Naive thymus-derived CD8-positive, alpha-beta T cell (primary cell): Measurements from ENCODE around the gene IFIT2. TPM values are rescaled to one million over a fixed set of nuclear protein-coding genes. Genes with fewer than 3 reads are reported as not detected.

Experiments
- ATAC-seq, 2 donors: fragments of 150-1000 bp; cut with Tn5 transposase in 1 of 2; sonication (Bioruptor Pico), chemical (Tn5 transposase) in 1 of 2; 1 replicate in 1 of 2; 2 replicates in 1 of 2; pipeline ENCODE4 v1.10.0; 2021; ENCODE audit warnings: mild to moderate bottlenecking in 2 of 2, moderate library complexity in 2 of 2
- POLR2A ChIA-PET: fragments of 350-600 bp; sonication (Branson Sonifier 250); formaldehyde crosslinking; loops from one replicate; lab custom pipeline; 2021; ENCODE audit warnings: antibody characterized with exemption; lab: Charles Lee
- DNase-seq, 10 donors: peaks; one replicate each; pipeline versions ENCODE4 v3.0.0 to v3.0.0-alpha.2; 2020 to 2022
- H3K27ac Mint-ChIP-seq, 10 donors: one replicate each; pipeline ENCODE4 v1.8.0; 2020 to 2022; ENCODE audit warnings: mild to moderate bottlenecking in 10 of 10, mixed read lengths in 10 of 10, moderate library complexity in 4 of 10, inconsistent platforms in 1 of 10
- H3K27me3 Mint-ChIP-seq, 5 donors: one replicate each; pipeline ENCODE4 v1.8.0; 2021 to 2022; ENCODE audit warnings: mixed read lengths in 5 of 5
- H3K36me3 Mint-ChIP-seq, 3 donors: one replicate each; pipeline ENCODE4 v1.8.0; 2020 to 2022; ENCODE audit warnings: mixed read lengths in 3 of 3, mild to moderate bottlenecking in 2 of 3, inconsistent platforms in 1 of 3
- H3K4me1 Mint-ChIP-seq, 4 donors: one replicate each; pipeline ENCODE4 v1.8.0; 2021 to 2022; ENCODE audit warnings: mixed read lengths in 4 of 4
- H3K4me3 Mint-ChIP-seq, 10 donors: one replicate each; pipeline ENCODE4 v1.8.0; 2020 to 2022; ENCODE audit warnings: mild to moderate bottlenecking in 10 of 10, mixed read lengths in 10 of 10, moderate library complexity in 6 of 10, inconsistent platforms in 1 of 10
- H3K9me3 Mint-ChIP-seq, 9 donors: one replicate each; pipeline ENCODE4 v1.8.0; 2020 to 2022; ENCODE audit warnings: mixed read lengths in 9 of 9, mild to moderate bottlenecking in 3 of 9, inconsistent platforms in 1 of 9, moderate library complexity in 1 of 9
- polyA plus RNA-seq, 3 donors: library from polyadenylated mRNA; unstranded; fragments of 300-500 nt; fragmentation: Illumina TruSeq; gene quantifications; one replicate each; pipeline ENCODE4 v1.2.3, GENCODE V29; 2021
- total RNA-seq, 8 experiments: library from RNA in 2 of 8; stranded (reverse) in 2 of 8; gene quantifications; one replicate each; pipeline ENCODE4 v1.2.3 and lab custom pipeline; 2021 to 2026

The IFIT2 gene
- total and polyA plus RNA-seq, 5 experiments from 2014 or later: 3.7 to 7.0 (median 5.7) TPM

- H3K4me1 Mint-ChIP-seq: peaks cover 19 to 74% (median 49%) of the 10 kb centered on the region in 4 donors
- POLR2A ChIA-PET: interaction anchor here (0.6 kb wide), 1 partner anchor 12 kb away, joined by 3 read pairs; no protein-coding TSS in a partner anchor
- DNase-seq (no peak), ATAC-seq (no peak)
- H3K9me3 Mint-ChIP-seq: no peaks in the 10 kb centered on the region
- H3K27me3 Mint-ChIP-seq: peaks cover 2 to 36% (median 11%) of the 10 kb centered on the region in 5 donors
- H3K4me3 Mint-ChIP-seq: peak overlapping the region in 1 of 10 donors; percentile 40
- H3K27ac Mint-ChIP-seq: peak overlapping the region in 9 of 10 donors; percentile 15 to 93 (median 77)
- H3K36me3 Mint-ChIP-seq: peaks cover 14 to 32% (median 15%) of the 10 kb centered on the region in 3 donors
Observed at GRCh38 chr10:89335226-89335625, 33.4 kb downstream of the IFIT2 start.

- Mint-ChIP-seq H3K36me3 (peaks cover 14 to 36% (median 15%) of the 10 kb centered on the region in 3 donors), H3K27ac (peak overlapping the region in 3 of 10 donors; percentile 9 to 93 (median 76)), H3K4me3 (peak overlapping the region in 1 of 10 donors; percentile 14), H3K9me3 (no peaks in the 10 kb centered on the region), H3K4me1 (peaks cover 19 to 68% (median 45%) of the 10 kb centered on the region in 4 donors), H3K27me3 (peaks cover 2 to 41% (median 11%) of the 10 kb centered on the region in 5 donors)
- ATAC-seq (no peak), DNase-seq (no peak)
- POLR2A ChIA-PET: no interaction called here
Observed at GRCh38 chr10:89336241-89336640, 34.4 kb downstream of the IFIT2 start.

GRCh38 chr10:89337484-89337883 is 35.6 kb downstream of the IFIT2 start:
- POLR2A ChIA-PET: interaction anchor here (0.6 kb wide), 1 partner anchor 42 kb away, joined by 3 read pairs; no protein-coding TSS in a partner anchor
- peaks cover 14 to 36% (median 15%) of the 10 kb centered on the region in 3 donors for H3K36me3 Mint-ChIP-seq
- peaks cover 16 to 55% (median 34%) of the 10 kb centered on the region in 4 donors for H3K4me1 Mint-ChIP-seq
- peak in 1 of 10 donors; percentile 9 for DNase-seq
- ATAC-seq: no peak
- H3K4me3 Mint-ChIP-seq: peak overlapping the region in 1 of 10 donors; percentile 31
- peaks cover 2 to 43% (median 11%) of the 10 kb centered on the region in 5 donors for H3K27me3 Mint-ChIP-seq
- no peaks in the 10 kb centered on the region for H3K9me3 Mint-ChIP-seq
- peak overlapping the region in 2 of 10 donors; percentile 13 to 27 for H3K27ac Mint-ChIP-seq

GRCh38 chr10:89338713-89339112 is 36.9 kb downstream of the IFIT2 start:
- H3K27me3 Mint-ChIP-seq: peaks cover 3 to 55% (median 11%) of the 10 kb centered on the region in 5 donors
- H3K4me1 Mint-ChIP-seq: peaks cover 12 to 43% (median 23%) of the 10 kb centered on the region in 4 donors
- peaks cover 14 to 36% (median 15%) of the 10 kb centered on the region in 3 donors for H3K36me3 Mint-ChIP-seq
- no peaks in the 10 kb centered on the region for H3K9me3 Mint-ChIP-seq
- H3K27ac Mint-ChIP-seq: peak overlapping the region in 1 of 10 donors; percentile 20
- DNase-seq (no peak), ATAC-seq (no peak)
- H3K4me3 Mint-ChIP-seq: no peak overlapping the region
- POLR2A ChIA-PET: no interaction called here

- POLR2A ChIA-PET: interaction anchor here (0.7 kb wide), 1 partner anchor 12 kb away, joined by 6 read pairs; the partner anchor contains the start of gene IFIT3
- peak overlapping the region in 1 of 10 donors; percentile 31 for H3K27ac Mint-ChIP-seq
- H3K36me3 Mint-ChIP-seq: peaks cover 14 to 36% (median 15%) of the 10 kb centered on the region in 3 donors
- ATAC-seq (no peak), DNase-seq (no peak)
- no peak overlapping the region for H3K4me3 Mint-ChIP-seq
- peaks cover 8 to 35% (median 16%) of the 10 kb centered on the region in 4 donors for H3K4me1 Mint-ChIP-seq
- H3K9me3 Mint-ChIP-seq: no peaks in the 10 kb centered on the region
- peaks cover 3 to 66% (median 11%) of the 10 kb centered on the region in 5 donors for H3K27me3 Mint-ChIP-seq
Observed at GRCh38 chr10:89339875-89340274, 38.0 kb downstream of the IFIT2 start.

GRCh38 chr10:89341649-89342048 is 39.8 kb downstream of the IFIT2 start:
- Mint-ChIP-seq H3K4me3 (no peak overlapping the region), H3K9me3 (no peaks in the 10 kb centered on the region), H3K27ac (no peak overlapping the region), H3K27me3 (peaks cover 4 to 56% (median 11%) of the 10 kb centered on the region in 5 donors), H3K36me3 (peaks cover 14 to 36% (median 15%) of the 10 kb centered on the region in 3 donors), H3K4me1 (peaks cover 0 to 18% (median 5%) of the 10 kb centered on the region in 4 donors)
- ATAC-seq: no peak
- no peak for DNase-seq
- POLR2A ChIA-PET: interaction anchor here (0.8 kb wide), 1 partner anchor 10 kb away, joined by 3 read pairs; no protein-coding TSS in a partner anchor

- H3K36me3 Mint-ChIP-seq: peaks cover 14 to 32% (median 15%) of the 10 kb centered on the region in 3 donors
- H3K9me3 Mint-ChIP-seq: no peaks in the 10 kb centered on the region
- peaks cover 4 to 56% (median 11%) of the 10 kb centered on the region in 5 donors for H3K27me3 Mint-ChIP-seq
- POLR2A ChIA-PET: no interaction called here
- ATAC-seq (no peak), DNase-seq (no peak)
- H3K27ac Mint-ChIP-seq: peak overlapping the region in 1 of 10 donors; percentile 4
- H3K4me1 Mint-ChIP-seq: peaks cover 0 to 12% (median 4%) of the 10 kb centered on the region in 4 donors
- no peak overlapping the region for H3K4me3 Mint-ChIP-seq
Observed at GRCh38 chr10:89342206-89342958, 40.5 kb downstream of the IFIT2 start.

- no peak overlapping the region for H3K27ac Mint-ChIP-seq
- DNase-seq (no peak), ATAC-seq (no peak)
- H3K4me3 Mint-ChIP-seq: no peak overlapping the region
- POLR2A ChIA-PET: no interaction called here
- H3K27me3 Mint-ChIP-seq: peaks cover 4 to 56% (median 11%) of the 10 kb centered on the region in 5 donors
- peaks cover 0 to 14% (median 2%) of the 10 kb centered on the region in 4 donors for H3K4me1 Mint-ChIP-seq
- peaks cover 14 to 24% (median 15%) of the 10 kb centered on the region in 3 donors for H3K36me3 Mint-ChIP-seq
- no peaks in the 10 kb centered on the region for H3K9me3 Mint-ChIP-seq
Observed at GRCh38 chr10:89343089-89343767, 41.4 kb downstream of the IFIT2 start.

- Mint-ChIP-seq H3K36me3 (peaks cover 8 to 14% (median 9%) of the 10 kb centered on the region in 3 donors), H3K9me3 (no peaks in the 10 kb centered on the region), H3K27me3 (peaks cover 3 to 48% (median 6%) of the 10 kb centered on the region in 5 donors), H3K27ac (peak overlapping the region in 1 of 10 donors; percentile 46), H3K4me3 (no peak overlapping the region), H3K4me1 (peaks cover 0 to 16% (median 2%) of the 10 kb centered on the region in 4 donors)
- DNase-seq (no peak), ATAC-seq (no peak)
- POLR2A ChIA-PET: no interaction called here
Observed at GRCh38 chr10:89344156-89344555, 42.3 kb downstream of the IFIT2 start.

- H3K36me3 Mint-ChIP-seq: peaks cover 0 to 3% (median 0%) of the 10 kb centered on the region in 3 donors
- H3K27me3 Mint-ChIP-seq: peaks cover 0 to 43% (median 5%) of the 10 kb centered on the region in 5 donors
- DNase-seq (no peak), ATAC-seq (no peak)
- POLR2A ChIA-PET: no interaction called here
- no peaks in the 10 kb centered on the region for H3K9me3 Mint-ChIP-seq
- no peak overlapping the region for H3K4me3 Mint-ChIP-seq
- H3K27ac Mint-ChIP-seq: no peak overlapping the region
- peaks cover 0 to 18% (median 0%) of the 10 kb centered on the region in 4 donors for H3K4me1 Mint-ChIP-seq
Observed at GRCh38 chr10:89345367-89346000, 43.6 kb downstream of the IFIT2 start.

- POLR2A ChIA-PET: no interaction called here
- H3K27me3 Mint-ChIP-seq: peaks cover 0 to 37% (median 6%) of the 10 kb centered on the region in 5 donors
Observed at GRCh38 chr10:89346405-89347254, 44.8 kb downstream of the IFIT2 start.

More at GRCh38 chr10:89346405-89347254, 44.8 kb downstream of the IFIT2 start:
- Mint-ChIP-seq H3K4me3 (no peak overlapping the region), H3K27ac (no peak overlapping the region), H3K9me3 (no peaks in the 10 kb centered on the region), H3K36me3 (no peaks in the 10 kb centered on the region), H3K4me1 (peaks cover 0 to 22% (median 0%) of the 10 kb centered on the region in 4 donors)
- DNase-seq (no peak), ATAC-seq (no peak)
